Ovary (tissue), 9 donors: Measurements from ENCODE around the gene PHACTR1. TPM values are rescaled to one million over a fixed set of nuclear protein-coding genes. Genes with fewer than 3 reads are reported as not detected.
"Not testable (repeated sequence)": the region's sequence is repeated elsewhere in the genome, so short reads cannot be mapped to it uniquely, and the experiment has no call there.

ENCODE experiments used
- DNase-seq, 5 donors: peaks; one replicate each; pipeline ENCODE4 v3.0.0-alpha.2; 2019 to 2020
- H3K27ac ChIP-seq, 2 donors: fragments of 200-600 bp; one replicate each; pipeline versions ENCODE4 v1.5.1 to v1.8.0; 2019 to 2022
- H3K27me3 ChIP-seq: fragments of 200-600 bp; one replicate; pipeline ENCODE4 v1.8.0; 2022
- H3K36me3 ChIP-seq: fragments of 200-600 bp; sonication (generic); one replicate; pipeline ENCODE4 v1.5.1; 2019
- H3K4me1 ChIP-seq: one replicate; pipeline ENCODE4 v1.8.1; 2013; ENCODE audit warnings: mild to moderate bottlenecking, moderate library complexity; ENCODE audit not compliant: insufficient read depth
- H3K4me3 ChIP-seq: fragments of 200-600 bp; sonication (generic); one replicate; pipeline ENCODE4 v1.5.1; 2017
- H3K9me3 ChIP-seq, 2 donors: fragments of 200-600 bp in 1 of 2; sonication (generic) in 1 of 2; one replicate each; pipeline versions ENCODE4 v1.5.1 to v1.8.1; 2013 to 2019; ENCODE audit warnings: mild to moderate bottlenecking in 1 of 2, moderate library complexity in 1 of 2
- CTCF ChIP-seq, 3 donors: fragments of 450-650 bp in 2 of 3; fragments of 200-600 bp in 1 of 3; IDR thresholded peaks; one replicate each; pipeline versions ENCODE4 v1.5.1 to v1.8.0; 2016 to 2022; ENCODE audit warnings: antibody characterized with exemption in 3 of 3, mild to moderate bottlenecking in 1 of 3
- EP300 ChIP-seq: sonication (generic); formaldehyde crosslinking; IDR thresholded peaks from one replicate; pipeline ENCODE4 v1.6.1; 2017; ENCODE audit warnings: antibody characterized with exemption
- POLR2A ChIP-seq: fragments of 450-650 bp; IDR thresholded peaks from one replicate; pipeline ENCODE4 v1.6.1; 2017; ENCODE audit warnings: antibody characterized with exemption, mild to moderate bottlenecking, moderate library complexity
- WGBS, 3 donors: extraction: QIAGEN DNeasy Blood & Tissue Kit in 1 of 3; methylation state at CpG; one replicate each; pipeline versions ENCODE4 v1.1.5 to v1.1.7; 2013 to 2017; 5-methylcytosine and 5-hydroxymethylcytosine counted together
- intact Hi-C, 4 donors: fragments of 100-400 bp; cut with DNase I; formaldehyde crosslinking; loops; one replicate each; pipeline versions ENCODE4 v1.11.0 to v1.15.1; 2022 to 2023
- polyA plus RNA-seq, 2 donors: library from polyadenylated mRNA; stranded (reverse); fragments of 200-250 nt in 1 of 2; fragments of 350-450 nt in 1 of 2; fragmentation: Illumina TruSeq in 1 of 2; extraction: RNeasy Lipid Tissue Mini Kit (QIAGEN cat#74804) in 1 of 2; gene quantifications; one replicate each; pipeline ENCODE4 v1.2.3, GENCODE V29; 2013 to 2014
- total RNA-seq, 7 donors: library from RNA; depleted of rRNA in 2 of 7; stranded (reverse); fragments of >200 nt in 2 of 7; fragmentation: NEBNext Ultra II Directional in 3 of 7; extraction: Animal tissue kit (Norgen Biotek cat#: 25700) in 3 of 7; gene quantifications; one replicate each; pipeline versions ENCODE4 v1.1.0 to v1.2.4, GENCODE V29; 2016 to 2023
- donor health status: DM: no; HTN: no; CAD: no; lungs with moderate emphysema.
- donor health status: DM: no; HTN: no; CAD: no.
- donor health status: Bipolar disorder and iron deficiency.
- donor health status: DM: yes; HTN: yes; CAD: no.
- donor health status: DM: no; HTN: no; CAD: no.
- donor health status: DM: yes; HTN: yes; CAD: no.

PHACTR1 gene
- total and polyA plus RNA-seq, 9 donors, result 0.48 to 10.9 (median 3.7) TPM

GRCh38 chr6:13315896-13316295, 599.3 kb downstream of the PHACTR1 start:
- WGBS, 3 donors, result 93 to 95% (median 95%) methylated on average over 5 of the region's 5 CpGs
- H3K4me1 ChIP-seq, result no peaks in the 10 kb centered on the region
- H3K36me3 ChIP-seq, result no peaks in the 10 kb centered on the region
- no peak overlapping the region for H3K27ac ChIP-seq
- H3K27me3 ChIP-seq, result no peaks in the 10 kb centered on the region
- intact Hi-C loops, result no loop called here
- no peak for TF ChIP-seq EP300
- H3K4me3 ChIP-seq, result no peak overlapping the region
- no peak for DNase-seq
- no peaks in the 10 kb centered on the region for H3K9me3 ChIP-seq

- no peaks in the 10 kb centered on the region for H3K27me3 ChIP-seq
- no peak for DNase-seq
- TF ChIP-seq CTCF (IDR thresholded peaks at IDR 0.05) (no peak), EP300 (no peak), POLR2A (no peak)
- H3K36me3 ChIP-seq, result no peaks in the 10 kb centered on the region
- H3K4me3 ChIP-seq, result no peak overlapping the region
- no peaks in the 10 kb centered on the region for H3K4me1 ChIP-seq
- no peaks in the 10 kb centered on the region for H3K9me3 ChIP-seq
- H3K27ac ChIP-seq, result no peak overlapping the region
- intact Hi-C loops, result no loop called here
- 91 to 94% (median 91%) methylated on average over 2 of the region's 2 CpGs for WGBS, 3 donors
These were observed 602.3 kb downstream of the PHACTR1 start for GRCh38 chr6:13318821-13319220.

GRCh38 chr6:13319891-13320564, 603.5 kb downstream of the PHACTR1 start:
- no peak for DNase-seq

GRCh38 chr6:13326031-13326586, 609.5 kb downstream of the PHACTR1 start:
- WGBS, 3 donors, result 85 to 89% (median 85%) methylated on average over 3 of the region's 3 CpGs
- H3K36me3 ChIP-seq, H3K4me3 ChIP-seq, intact Hi-C loops, H3K4me1 ChIP-seq, H3K9me3 ChIP-seq, H3K27me3 ChIP-seq, H3K27ac ChIP-seq, DNase-seq: not testable (repeated sequence)

More at GRCh38 chr6:13319891-13320564, 603.5 kb downstream of the PHACTR1 start:
- Histone ChIP-seq H3K4me1 (no peaks in the 10 kb centered on the region), H3K4me3 (no peak overlapping the region), H3K9me3 (no peaks in the 10 kb centered on the region), H3K27ac (no peak overlapping the region), H3K27me3 (no peaks in the 10 kb centered on the region), H3K36me3 (no peaks in the 10 kb centered on the region)
- intact Hi-C loops, result no loop called here
- WGBS, 3 donors, result 90 to 92% (median 92%) methylated on average over 5 of the region's 5 CpGs
- TF ChIP-seq EP300 (no peak), POLR2A (no peak), CTCF (IDR thresholded peaks at IDR 0.05) (no peak)

GRCh38 chr6:13327691-13328075, 611.1 kb downstream of the PHACTR1 start:
- Histone ChIP-seq H3K27ac (peak overlapping the region in 1 of 2 donors; percentile 84), H3K9me3 (no peaks in the 10 kb centered on the region), H3K36me3 (no peaks in the 10 kb centered on the region), H3K4me1 (peaks cover 2% of the 10 kb centered on the region), H3K27me3 (no peaks in the 10 kb centered on the region), H3K4me3 (peak overlapping the region; percentile 88)
- intact Hi-C loops, result no loop called here
- no peak for TF ChIP-seq EP300
- no peak for TF ChIP-seq POLR2A
- no peak for TF ChIP-seq CTCF (IDR thresholded peaks at IDR 0.05)
- DNase-seq, result no peak
- 0 to 1% (median 0%) methylated on average over 10 of the region's 10 CpGs for WGBS, 3 donors
